ENCODE data around the gene OSBPL6. TPM values are rescaled to one million over a fixed set of nuclear protein-coding genes. Genes with fewer than 3 reads are reported as not detected.
"Not testable (repeated sequence)": the region's sequence is repeated elsewhere in the genome, so short reads cannot be mapped to it uniquely, and the experiment has no call there.

OSBPL6 gene
- total RNA-seq, 2 donors from 2014 or later, result 0.42 to 0.67 TPM

GRCh38 chr2:178187861-178188260, 6.5 kb upstream of the OSBPL6 start:
- H3K9me3 ChIP-seq (ENCODE audit: control insufficient read depth, low read length, poor library complexity, severe bottlenecking), result no peaks in the 10 kb centered on the region
- Mint-ChIP-seq H3K27ac (no peak overlapping the region), H3K4me3 (no peak overlapping the region), H3K27me3 (peaks cover 36% of the 10 kb centered on the region), H3K36me3 (ENCODE audit: low read depth) (no peaks in the 10 kb centered on the region), H3K4me1 (no peaks in the 10 kb centered on the region)
- no peak for DNase-seq
- ATAC-seq, result no peak

- no peak overlapping the region for H3K4me3 Mint-ChIP-seq
- H3K27me3 Mint-ChIP-seq, result peaks cover 42% of the 10 kb centered on the region
- DNase-seq (no peak), ATAC-seq (no peak)
- H3K9me3 ChIP-seq (ENCODE audit: control insufficient read depth, low read length, poor library complexity, severe bottlenecking), result no peaks in the 10 kb centered on the region
- H3K4me1 Mint-ChIP-seq, result no peaks in the 10 kb centered on the region
- H3K36me3 Mint-ChIP-seq (ENCODE audit: low read depth), result no peaks in the 10 kb centered on the region
- no peak overlapping the region for H3K27ac Mint-ChIP-seq
Observed at GRCh38 chr2:178188466-178188865, 5.8 kb upstream of the OSBPL6 start.

- peak overlapping the region; percentile 69 for H3K4me3 Mint-ChIP-seq
- no peak overlapping the region for H3K27ac Mint-ChIP-seq
- H3K4me1 Mint-ChIP-seq, result peaks cover 5% of the 10 kb centered on the region
- H3K9me3 ChIP-seq (ENCODE audit: control insufficient read depth, low read length, poor library complexity, severe bottlenecking), result no peaks in the 10 kb centered on the region
- DNase-seq, result no peak
- no peaks in the 10 kb centered on the region for H3K36me3 Mint-ChIP-seq (ENCODE audit: low read depth)
- H3K27me3 Mint-ChIP-seq, result peaks cover 37% of the 10 kb centered on the region
- ATAC-seq, result peak; percentile 66
Observed at GRCh38 chr2:178191004-178191508, 3.3 kb upstream of the OSBPL6 start.

- H3K4me3 Mint-ChIP-seq, result peak overlapping the region; percentile 69
- H3K36me3 Mint-ChIP-seq (ENCODE audit: low read depth), result no peaks in the 10 kb centered on the region
- no peak overlapping the region for H3K27ac Mint-ChIP-seq
- DNase-seq (no peak), ATAC-seq (no peak)
- no peaks in the 10 kb centered on the region for H3K9me3 ChIP-seq (ENCODE audit: control insufficient read depth, low read length, poor library complexity, severe bottlenecking)
- H3K4me1 Mint-ChIP-seq, result peaks cover 5% of the 10 kb centered on the region
- peaks cover 38% of the 10 kb centered on the region for H3K27me3 Mint-ChIP-seq
Observed at GRCh38 chr2:178191511-178191910, 2.8 kb upstream of the OSBPL6 start.

DNA sequence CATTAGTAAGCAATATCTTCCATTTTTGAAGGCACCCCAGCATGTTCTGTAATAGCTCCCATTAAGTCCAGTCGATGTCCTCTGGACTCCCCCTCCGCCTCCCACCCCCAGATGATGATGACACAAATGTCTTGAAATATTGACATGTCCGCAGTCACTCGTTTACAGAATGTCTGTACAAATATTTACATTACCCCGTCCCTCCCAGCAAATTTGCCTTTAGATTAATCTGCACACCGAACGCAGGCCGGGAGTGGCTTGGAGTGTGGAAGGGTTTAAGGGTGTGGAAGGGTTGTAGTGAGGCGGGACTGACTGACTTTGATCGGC, 853 bp upstream of the OSBPL6 start:
- no peaks in the 10 kb centered on the region for H3K9me3 ChIP-seq (ENCODE audit: control insufficient read depth, low read length, poor library complexity, severe bottlenecking)
- no peaks in the 10 kb centered on the region for H3K36me3 Mint-ChIP-seq (ENCODE audit: low read depth)
- no peak for ATAC-seq
- H3K27me3 Mint-ChIP-seq, result peaks cover 54% of the 10 kb centered on the region
- peaks cover 5% of the 10 kb centered on the region for H3K4me1 Mint-ChIP-seq
- peak overlapping the region; percentile 89 for H3K4me3 Mint-ChIP-seq
- no peak overlapping the region for H3K27ac Mint-ChIP-seq
- DNase-seq, result no peak

GRCh38 chr2:178194600-178195389, 483 bp downstream of the OSBPL6 start:
- ATAC-seq (no peak), DNase-seq (no peak)
- no peaks in the 10 kb centered on the region for H3K36me3 Mint-ChIP-seq (ENCODE audit: low read depth)
- peak overlapping the region; percentile 85 for H3K4me3 Mint-ChIP-seq
- no peaks in the 10 kb centered on the region for H3K9me3 ChIP-seq (ENCODE audit: control insufficient read depth, low read length, poor library complexity, severe bottlenecking)
- H3K27me3 Mint-ChIP-seq, result peaks cover 65% of the 10 kb centered on the region
- H3K27ac Mint-ChIP-seq, result no peak overlapping the region
- peaks cover 5% of the 10 kb centered on the region for H3K4me1 Mint-ChIP-seq

DNA sequence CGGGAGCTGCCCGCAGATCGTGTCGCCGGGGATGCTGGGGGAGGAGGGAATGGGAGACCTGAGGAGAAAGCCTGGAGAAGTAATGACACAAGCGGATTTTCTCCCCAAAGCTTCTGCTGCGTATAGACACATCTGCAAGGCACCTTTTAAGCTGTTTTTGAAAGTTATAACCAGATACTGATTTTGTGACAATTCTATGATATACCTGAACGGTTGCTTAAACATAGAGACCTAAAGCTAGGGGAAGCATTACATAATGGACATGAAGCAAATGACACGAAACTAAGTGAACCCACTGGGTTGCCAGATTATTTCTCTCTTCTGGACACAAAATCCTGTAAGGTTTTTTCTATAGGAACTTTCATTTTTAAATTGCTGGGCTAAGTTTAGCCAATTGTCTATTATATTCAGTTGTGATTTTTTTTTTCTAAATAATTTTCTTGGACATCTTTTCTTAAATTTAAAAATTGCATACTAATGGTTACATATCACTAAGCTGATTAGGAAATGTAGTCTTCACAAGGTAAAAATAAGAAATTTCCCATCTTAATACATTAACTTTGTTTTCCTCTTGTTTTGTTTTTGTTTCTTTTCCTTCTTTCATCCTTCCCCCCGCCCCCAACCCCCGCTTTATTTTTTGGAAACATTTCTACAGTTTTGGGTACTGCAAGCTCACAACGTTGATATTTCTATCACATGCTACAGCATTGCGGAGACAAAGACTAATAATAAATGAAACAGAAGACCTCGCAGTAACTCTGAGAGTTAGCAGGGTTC, 1.3 kb downstream of the OSBPL6 start:
- ATAC-seq, result no peak

DNA sequence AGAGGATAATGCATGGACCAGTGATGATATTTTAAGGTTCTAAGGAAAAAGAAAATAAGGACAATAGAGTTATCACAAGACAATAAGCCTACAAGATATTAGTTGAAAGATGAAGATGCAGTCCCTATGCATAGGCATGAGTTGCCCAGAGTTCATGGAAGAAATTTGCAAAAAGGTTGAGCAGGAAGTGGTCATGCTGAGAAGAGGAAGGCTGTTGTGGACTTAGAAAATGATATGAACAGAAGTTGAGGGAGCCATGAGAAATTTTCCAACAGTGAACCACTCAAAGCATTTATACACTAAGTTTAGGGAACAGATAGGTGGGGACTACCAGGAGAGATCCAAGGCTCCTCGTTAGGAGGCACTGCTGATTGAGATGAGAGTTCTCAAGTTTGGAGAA, 3.5 kb downstream of the OSBPL6 start:
- H3K27me3 Mint-ChIP-seq, result peaks cover 54% of the 10 kb centered on the region
- ATAC-seq, result no peak
- H3K4me3 Mint-ChIP-seq, result no peak overlapping the region
- no peak overlapping the region for H3K27ac Mint-ChIP-seq
- H3K36me3 Mint-ChIP-seq (ENCODE audit: low read depth), result no peaks in the 10 kb centered on the region
- peaks cover 6% of the 10 kb centered on the region for H3K4me1 Mint-ChIP-seq
- H3K9me3 ChIP-seq (ENCODE audit: control insufficient read depth, low read length, poor library complexity, severe bottlenecking), result no peaks in the 10 kb centered on the region
- no peak for DNase-seq

More for the DNA sequence above, 1.3 kb downstream of the OSBPL6 start:
- no peaks in the 10 kb centered on the region for H3K9me3 ChIP-seq (ENCODE audit: control insufficient read depth, low read length, poor library complexity, severe bottlenecking)
- DNase-seq, result no peak
- no peaks in the 10 kb centered on the region for H3K36me3 Mint-ChIP-seq (ENCODE audit: low read depth)
- H3K27me3 Mint-ChIP-seq, result peaks cover 65% of the 10 kb centered on the region
- H3K27ac Mint-ChIP-seq, result no peak overlapping the region
- peaks cover 5% of the 10 kb centered on the region for H3K4me1 Mint-ChIP-seq
- H3K4me3 Mint-ChIP-seq, result peak overlapping the region; percentile 85

DNA sequence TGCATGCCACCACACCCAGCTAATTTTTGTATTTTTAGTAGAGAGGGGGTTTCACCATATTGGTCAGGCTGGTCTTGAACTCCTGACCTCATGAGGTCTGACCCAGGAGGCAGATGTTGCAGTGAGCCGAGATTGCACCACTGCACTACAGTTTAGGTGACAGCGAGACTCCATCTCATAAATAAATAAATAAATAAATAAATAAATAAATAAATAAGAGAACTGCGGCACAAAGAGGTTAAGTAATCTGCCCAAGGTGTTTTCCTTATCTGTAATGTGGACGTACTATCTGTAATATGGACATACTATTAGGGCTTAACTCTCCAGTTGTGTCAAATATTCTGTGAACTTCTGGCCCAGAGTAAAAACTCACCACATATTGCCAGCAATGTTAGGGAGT, 4.1 kb downstream of the OSBPL6 start:
- H3K27me3 Mint-ChIP-seq, result peaks cover 53% of the 10 kb centered on the region
- ATAC-seq; H3K27ac Mint-ChIP-seq; DNase-seq; H3K4me1 Mint-ChIP-seq; H3K36me3 Mint-ChIP-seq (ENCODE audit: low read depth); H3K4me3 Mint-ChIP-seq; H3K9me3 ChIP-seq (ENCODE audit: control insufficient read depth, low read length, poor library complexity, severe bottlenecking): not testable (repeated sequence)

DNA sequence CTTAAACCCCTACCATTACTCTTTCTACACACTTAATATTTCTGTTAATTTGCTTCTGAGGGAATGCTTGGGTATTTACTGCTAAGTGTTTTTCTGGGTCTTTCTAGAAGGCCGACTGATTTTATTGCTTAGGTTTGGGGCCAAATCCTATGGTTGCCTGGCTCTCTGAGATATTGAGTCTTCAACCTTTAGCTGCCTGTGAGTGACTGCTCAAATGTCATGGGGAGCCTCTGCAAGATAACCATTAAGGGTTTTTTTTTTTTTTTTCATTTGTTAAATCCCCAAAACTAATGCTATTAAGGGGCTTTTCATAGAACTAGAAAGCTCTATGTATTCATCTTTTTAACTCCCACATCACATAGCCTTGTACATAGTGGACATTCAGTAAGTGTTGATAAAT, 5.0 kb downstream of the OSBPL6 start:
- DNase-seq (no peak), ATAC-seq (no peak)
- H3K27ac Mint-ChIP-seq, result no peak overlapping the region
- no peaks in the 10 kb centered on the region for H3K9me3 ChIP-seq (ENCODE audit: control insufficient read depth, low read length, poor library complexity, severe bottlenecking)
- H3K27me3 Mint-ChIP-seq, result peaks cover 56% of the 10 kb centered on the region
- H3K4me1 Mint-ChIP-seq, result peaks cover 8% of the 10 kb centered on the region
- no peak overlapping the region for H3K4me3 Mint-ChIP-seq
- no peaks in the 10 kb centered on the region for H3K36me3 Mint-ChIP-seq (ENCODE audit: low read depth)

GRCh38 chr2:178200331-178200730, 6.0 kb downstream of the OSBPL6 start:
- H3K36me3 Mint-ChIP-seq (ENCODE audit: low read depth), result peaks cover 2% of the 10 kb centered on the region
- peaks cover 62% of the 10 kb centered on the region for H3K27me3 Mint-ChIP-seq
- no peak overlapping the region for H3K4me3 Mint-ChIP-seq
- ATAC-seq (no peak), DNase-seq (no peak)
- H3K27ac Mint-ChIP-seq, result no peak overlapping the region
- peaks cover 4% of the 10 kb centered on the region for H3K4me1 Mint-ChIP-seq
- H3K9me3 ChIP-seq (ENCODE audit: control insufficient read depth, low read length, poor library complexity, severe bottlenecking), result no peaks in the 10 kb centered on the region

DNA sequence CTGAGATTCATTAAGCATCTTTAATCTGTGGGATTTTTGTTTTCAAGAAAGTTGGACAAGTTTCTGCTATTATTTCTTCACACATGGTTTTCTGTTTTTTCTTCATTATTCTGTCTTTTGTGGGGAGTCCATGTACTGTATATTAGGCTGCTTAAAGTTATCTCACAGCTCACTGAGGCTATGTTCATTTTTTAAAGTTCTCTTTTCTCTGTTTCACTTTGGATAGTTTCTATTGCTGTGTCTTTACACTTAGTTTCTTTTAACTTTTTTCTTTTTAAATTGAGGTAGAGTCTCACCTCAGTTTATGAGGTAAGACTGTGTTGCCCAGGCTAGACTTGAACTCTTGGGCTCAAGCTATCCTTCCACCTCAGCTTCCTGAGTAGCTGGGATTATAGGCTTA, 8.6 kb downstream of the OSBPL6 start:
- no peaks in the 10 kb centered on the region for H3K9me3 ChIP-seq (ENCODE audit: control insufficient read depth, low read length, poor library complexity, severe bottlenecking)
- Mint-ChIP-seq H3K27ac (no peak overlapping the region), H3K4me1 (peaks cover 3% of the 10 kb centered on the region), H3K36me3 (ENCODE audit: low read depth) (peaks cover 2% of the 10 kb centered on the region), H3K27me3 (peaks cover 46% of the 10 kb centered on the region), H3K4me3 (no peak overlapping the region)
- DNase-seq (no peak), ATAC-seq (no peak)

DNA sequence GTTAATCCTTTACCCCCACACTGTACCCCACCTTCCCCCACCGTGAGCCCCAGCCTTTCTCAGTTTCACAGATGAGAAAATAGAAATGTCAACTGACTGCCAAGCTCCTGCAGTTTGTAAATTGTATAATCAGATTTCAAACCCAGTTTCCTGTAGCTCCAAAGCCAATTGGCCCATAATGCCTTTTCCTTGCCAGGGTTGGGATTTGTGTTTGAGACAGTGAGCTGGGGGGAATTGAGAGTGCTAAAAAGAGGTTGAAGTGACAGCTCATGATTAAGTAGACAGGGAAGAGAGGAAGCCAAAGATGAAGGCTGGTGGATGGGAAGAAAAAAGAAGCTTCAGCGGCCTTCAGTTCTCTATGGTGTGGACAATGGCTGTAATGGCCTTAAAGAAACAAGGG, 10.7 kb downstream of the OSBPL6 start:
- Mint-ChIP-seq H3K27me3 (peaks cover 44% of the 10 kb centered on the region), H3K27ac (no peak overlapping the region), H3K4me3 (no peak overlapping the region), H3K36me3 (ENCODE audit: low read depth) (peaks cover 5% of the 10 kb centered on the region), H3K4me1 (peaks cover 3% of the 10 kb centered on the region)
- ATAC-seq, result no peak
- no peak for DNase-seq
- H3K9me3 ChIP-seq (ENCODE audit: control insufficient read depth, low read length, poor library complexity, severe bottlenecking), result no peaks in the 10 kb centered on the region

All from T-helper 17 cell (primary cell).